Tibial artery (tissue), 4 donors: ENCODE data around the gene ETNK1.
"Not testable (repeated sequence)": the region's sequence is repeated elsewhere in the genome, so short reads cannot be mapped to it uniquely, and the experiment has no call there.

Experiments
- DNase-seq, 2 donors: peaks; one replicate each; pipeline ENCODE4 v3.0.0-alpha.2; 2019
- H3K27ac ChIP-seq, 2 donors: fragments of 200-600 bp; sonication (generic) in 1 of 2; 1 replicate in 1 of 2; 2 replicates in 1 of 2; pipeline ENCODE4 v1.5.1; 2018 to 2019; ENCODE audit warnings: mild to moderate bottlenecking in 1 of 2
- H3K27me3 ChIP-seq, 2 donors: fragments of 200-600 bp; sonication (generic) in 1 of 2; one replicate each; pipeline versions ENCODE4 v1.5.1 to v1.6.0; 2016 to 2019
- H3K36me3 ChIP-seq, 3 donors: fragments of 200-600 bp; sonication (generic) in 2 of 3; one replicate each; pipeline ENCODE4 v1.5.1; 2016 to 2019; ENCODE audit warnings: mild to moderate bottlenecking in 2 of 3
- H3K4me1 ChIP-seq, 4 donors: fragments of 200-600 bp; sonication (generic) in 2 of 4; 1 replicate in 3 of 4; 2 replicates in 1 of 4; pipeline ENCODE4 v1.5.1; 2016 to 2019
- H3K4me3 ChIP-seq, 2 donors: fragments of 200-600 bp; sonication (generic) in 1 of 2; 1 replicate in 1 of 2; 2 replicates in 1 of 2; pipeline ENCODE4 v1.5.1; 2018 to 2019; ENCODE audit warnings: mild to moderate bottlenecking in 2 of 2
- H3K9me3 ChIP-seq, 3 donors: fragments of 200-600 bp; sonication (generic) in 1 of 3; one replicate each; pipeline ENCODE4 v1.5.1; 2016 to 2019
- intact Hi-C: fragments of 100-400 bp; cut with DNase I; formaldehyde crosslinking; loops from one replicate; pipeline ENCODE4 v1.15.0; 2023; ENCODE audit warnings: low total_unique reads
- TF ChIP-seq, protein P1 (sequence below), 2 experiments: fragments of 200-600 bp in 1 of 2; fragments of 450-650 bp in 1 of 2; IDR thresholded peaks; one replicate each; pipeline ENCODE4 v1.5.1; 2017 to 2019; ENCODE audit warnings: antibody characterized with exemption in 2 of 2, mild to moderate bottlenecking in 1 of 2, moderate library complexity in 1 of 2

ETNK1 gene

DNA sequence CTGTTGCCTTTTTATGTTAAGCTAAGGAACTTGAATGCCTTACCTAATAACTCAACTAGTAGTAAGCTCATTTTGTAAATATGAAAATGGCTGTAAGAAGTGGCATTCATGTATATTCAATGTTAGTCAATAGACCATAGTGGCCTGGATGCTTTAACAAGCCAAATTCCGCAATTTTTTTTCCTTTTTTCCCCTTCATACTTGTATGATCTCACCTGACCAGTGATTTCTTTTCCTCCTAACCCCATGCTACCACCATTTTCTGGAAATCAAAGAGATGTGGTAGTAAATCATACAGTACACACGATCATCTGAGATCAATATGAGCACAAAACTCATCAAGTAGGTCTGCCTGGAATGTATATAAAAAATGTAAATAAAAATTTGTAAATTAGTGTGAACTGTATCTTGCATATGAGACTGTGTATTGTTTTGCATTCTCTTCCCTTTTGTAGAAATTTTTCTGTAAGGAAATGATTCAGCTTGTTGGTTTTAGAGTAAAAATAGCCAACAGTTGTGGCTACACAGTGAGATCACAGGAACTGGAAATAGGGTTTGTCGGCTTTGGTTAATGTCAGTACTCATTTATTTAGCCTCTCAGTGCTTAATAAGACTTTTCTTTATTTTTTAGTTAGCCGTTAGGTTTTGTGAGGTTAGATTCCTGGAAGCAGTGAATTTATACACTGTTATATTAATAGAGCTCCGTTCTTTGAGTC lies 62.5 kb downstream of the ETNK1 start:
- TF ChIP-seq, protein P1, sequence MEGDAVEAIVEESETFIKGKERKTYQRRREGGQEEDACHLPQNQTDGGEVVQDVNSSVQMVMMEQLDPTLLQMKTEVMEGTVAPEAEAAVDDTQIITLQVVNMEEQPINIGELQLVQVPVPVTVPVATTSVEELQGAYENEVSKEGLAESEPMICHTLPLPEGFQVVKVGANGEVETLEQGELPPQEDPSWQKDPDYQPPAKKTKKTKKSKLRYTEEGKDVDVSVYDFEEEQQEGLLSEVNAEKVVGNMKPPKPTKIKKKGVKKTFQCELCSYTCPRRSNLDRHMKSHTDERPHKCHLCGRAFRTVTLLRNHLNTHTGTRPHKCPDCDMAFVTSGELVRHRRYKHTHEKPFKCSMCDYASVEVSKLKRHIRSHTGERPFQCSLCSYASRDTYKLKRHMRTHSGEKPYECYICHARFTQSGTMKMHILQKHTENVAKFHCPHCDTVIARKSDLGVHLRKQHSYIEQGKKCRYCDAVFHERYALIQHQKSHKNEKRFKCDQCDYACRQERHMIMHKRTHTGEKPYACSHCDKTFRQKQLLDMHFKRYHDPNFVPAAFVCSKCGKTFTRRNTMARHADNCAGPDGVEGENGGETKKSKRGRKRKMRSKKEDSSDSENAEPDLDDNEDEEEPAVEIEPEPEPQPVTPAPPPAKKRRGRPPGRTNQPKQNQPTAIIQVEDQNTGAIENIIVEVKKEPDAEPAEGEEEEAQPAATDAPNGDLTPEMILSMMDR (IDR thresholded peaks at IDR 0.05), result no peak
- Histone ChIP-seq H3K36me3 (no peaks in the 10 kb centered on the region), H3K27me3 (no peaks in the 10 kb centered on the region), H3K27ac (peak overlapping the region; percentile 34 to 36), H3K9me3 (no peaks in the 10 kb centered on the region), H3K4me3 (no peak overlapping the region), H3K4me1 (peaks cover 0 to 34% (median 11%) of the 10 kb centered on the region in 4 donors)
- intact Hi-C loops, result no loop called here
- DNase-seq, result no peak

DNA sequence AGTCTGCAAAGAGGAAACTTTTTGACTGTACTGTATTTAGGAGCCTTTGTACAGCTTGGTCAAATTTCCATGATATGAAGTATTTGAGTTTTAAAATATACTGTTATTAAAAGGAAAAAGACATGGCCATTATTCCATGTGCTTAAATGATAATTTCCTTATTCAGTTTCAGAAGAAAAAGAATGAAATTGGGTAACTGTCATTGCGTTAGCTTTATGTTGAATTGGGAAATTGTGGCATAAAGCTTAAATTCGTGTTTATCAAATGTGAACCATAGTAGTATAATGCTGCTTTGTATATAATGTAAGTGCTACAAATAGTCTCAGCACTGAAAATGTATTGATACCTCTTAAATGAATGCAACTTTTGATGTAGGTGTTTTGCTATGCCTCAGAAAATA lies 64.9 kb downstream of the ETNK1 start:
- Histone ChIP-seq H3K9me3 (peaks cover 0 to 7% (median 0%) of the 10 kb centered on the region in 3 donors), H3K4me3 (no peak overlapping the region), H3K4me1 (peaks cover 0 to 29% (median 11%) of the 10 kb centered on the region in 4 donors), H3K36me3 (no peaks in the 10 kb centered on the region), H3K27ac (no peak overlapping the region), H3K27me3 (no peaks in the 10 kb centered on the region)
- intact Hi-C loops, result no loop called here
- TF ChIP-seq, protein P1 (IDR thresholded peaks at IDR 0.05), result no peak
- no peak for DNase-seq

DNA sequence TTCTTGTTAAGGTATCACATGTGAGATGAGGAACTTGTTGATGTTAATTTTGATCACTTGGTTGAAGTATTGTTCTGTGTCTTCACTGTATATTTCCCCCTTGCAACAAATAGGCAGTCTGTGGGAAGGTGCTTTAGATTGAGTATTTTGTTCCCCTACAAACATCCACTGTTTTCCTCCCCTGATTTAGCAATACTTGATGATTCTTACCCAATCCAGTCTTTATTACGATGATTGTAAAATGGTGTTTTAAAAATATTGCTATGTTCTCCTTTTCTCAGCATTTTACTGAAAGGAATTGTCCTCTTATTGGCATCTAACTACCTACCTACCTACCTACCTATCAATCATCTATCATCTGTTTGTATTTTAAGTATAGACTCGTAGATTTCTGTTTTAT lies 66.3 kb downstream of the ETNK1 start:
- peaks cover 0 to 23% (median 11%) of the 10 kb centered on the region in 4 donors for H3K4me1 ChIP-seq

DNA sequence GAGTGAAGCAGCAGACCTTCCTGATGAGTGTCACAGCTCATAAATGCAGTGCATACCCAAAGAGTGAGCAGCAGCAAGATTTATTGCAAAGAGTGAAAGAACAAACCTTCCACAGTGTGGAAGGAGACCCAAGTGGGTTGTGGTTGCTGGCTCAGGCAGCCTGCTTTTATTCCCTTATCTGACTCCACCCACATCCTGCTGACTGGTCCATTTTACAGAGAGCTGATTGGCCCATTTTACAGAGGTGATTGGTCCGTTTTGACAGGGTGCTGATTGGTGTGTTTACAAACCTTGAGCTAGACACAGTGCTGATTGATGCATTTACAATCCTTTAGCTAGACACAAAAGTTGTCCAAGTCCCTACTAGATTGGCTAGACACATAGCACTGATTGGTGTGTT lies 67.5 kb downstream of the ETNK1 start:
- H3K27me3 ChIP-seq, H3K27ac ChIP-seq, H3K4me3 ChIP-seq, H3K36me3 ChIP-seq, DNase-seq, H3K9me3 ChIP-seq, intact Hi-C loops: not testable (repeated sequence)
- peaks cover 0 to 11% (median 4%) of the 10 kb centered on the region in 4 donors for H3K4me1 ChIP-seq

More for the DNA sequence above, 66.3 kb downstream of the ETNK1 start:
- no peak overlapping the region for H3K27ac ChIP-seq
- intact Hi-C loops, result no loop called here
- TF ChIP-seq, protein P1 (IDR thresholded peaks at IDR 0.05), result no peak
- DNase-seq, result no peak
- no peaks in the 10 kb centered on the region for H3K27me3 ChIP-seq
- H3K9me3 ChIP-seq, result peaks cover 0 to 7% (median 0%) of the 10 kb centered on the region in 3 donors
- no peaks in the 10 kb centered on the region for H3K36me3 ChIP-seq
- no peak overlapping the region for H3K4me3 ChIP-seq

DNA sequence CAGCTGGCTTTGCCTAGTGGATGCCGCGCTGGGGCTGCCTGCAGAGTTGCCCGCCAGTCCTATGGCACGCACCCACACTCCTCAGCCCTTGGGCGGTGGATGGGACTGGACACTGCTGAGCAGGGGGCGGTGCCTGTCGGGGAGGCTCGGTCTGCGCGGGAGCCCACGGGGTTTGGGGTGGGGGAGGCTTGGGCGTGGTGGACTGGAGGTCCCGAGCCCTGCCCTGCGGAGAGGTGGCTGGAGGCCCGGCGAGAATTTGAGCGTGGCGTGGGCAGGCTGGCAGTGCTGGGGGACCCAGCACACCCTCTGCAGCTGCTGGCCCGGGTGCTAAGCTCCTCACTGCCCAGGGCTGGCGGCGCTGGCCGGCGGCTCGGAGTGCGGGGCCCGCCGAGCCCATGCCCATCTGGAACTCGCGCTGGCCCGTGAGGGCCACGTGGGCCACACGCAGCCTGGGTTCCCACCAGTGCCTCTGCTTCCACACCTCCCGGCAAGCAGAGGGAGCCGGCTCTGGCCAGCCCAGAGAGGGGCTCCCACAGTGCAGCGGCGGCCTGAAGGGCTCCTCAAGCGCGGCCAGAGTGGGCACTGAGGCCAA lies 68.1 kb downstream of the ETNK1 start:
- TF ChIP-seq, protein P1 (IDR thresholded peaks at IDR 0.05), result no peak
- intact Hi-C loops, result no loop called here
- Histone ChIP-seq H3K27ac (no peak overlapping the region), H3K4me3 (no peak overlapping the region), H3K27me3 (no peaks in the 10 kb centered on the region), H3K4me1 (peaks cover 0 to 5% (median under 1%) of the 10 kb centered on the region in 4 donors), H3K36me3 (no peaks in the 10 kb centered on the region), H3K9me3 (peaks cover 0 to 7% (median 0%) of the 10 kb centered on the region in 3 donors)
- no peak for DNase-seq

DNA sequence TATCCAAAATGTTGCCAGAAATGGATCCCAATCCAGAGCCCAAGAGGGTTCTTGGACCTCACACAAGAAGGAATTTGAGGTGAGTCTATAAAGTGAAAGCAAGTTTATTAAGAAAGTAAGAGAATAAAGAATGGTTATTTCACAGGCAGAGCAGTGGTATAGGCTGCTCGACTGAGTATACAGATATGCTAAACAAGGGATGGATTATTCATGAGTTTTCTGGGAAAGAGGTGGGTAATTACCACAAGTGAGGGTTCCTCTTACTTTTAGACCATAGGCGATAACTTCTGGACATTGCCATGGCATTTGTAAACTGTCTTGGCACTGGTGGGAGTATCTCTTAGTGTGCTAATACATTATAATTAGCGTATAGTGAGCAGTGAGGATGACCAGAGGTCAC lies 73.6 kb downstream of the ETNK1 start:
- no peaks in the 10 kb centered on the region for H3K9me3 ChIP-seq
- no peaks in the 10 kb centered on the region for H3K4me1 ChIP-seq
- H3K27ac ChIP-seq, result no peak overlapping the region
- no peak for DNase-seq
- no peaks in the 10 kb centered on the region for H3K27me3 ChIP-seq
- H3K36me3 ChIP-seq, result no peaks in the 10 kb centered on the region
- intact Hi-C loops, result no loop called here
- H3K4me3 ChIP-seq, result no peak overlapping the region
- TF ChIP-seq, protein P1 (IDR thresholded peaks at IDR 0.05), result no peak

DNA sequence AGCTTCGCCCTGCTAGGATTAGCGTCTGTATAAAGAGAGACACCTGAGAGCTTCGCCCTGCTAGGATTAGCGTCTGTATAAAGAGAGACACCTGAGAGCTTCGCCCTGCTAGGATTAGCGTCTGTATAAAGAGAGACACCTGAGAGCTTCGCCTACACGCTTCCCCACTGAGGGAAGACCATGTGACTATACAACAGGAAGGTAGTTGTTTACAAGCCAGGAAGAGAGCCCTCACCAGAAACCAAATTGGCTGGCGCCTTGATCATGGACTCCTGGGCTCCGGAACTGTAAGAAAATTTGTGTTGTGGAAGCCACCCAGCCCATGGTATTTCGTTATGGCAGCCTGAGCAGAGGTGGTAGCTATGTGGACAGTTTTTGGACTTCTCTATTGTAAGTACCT lies 74.7 kb downstream of the ETNK1 start:
- DNase-seq, H3K4me1 ChIP-seq, H3K27ac ChIP-seq, H3K9me3 ChIP-seq, H3K36me3 ChIP-seq, H3K27me3 ChIP-seq, H3K4me3 ChIP-seq, intact Hi-C loops: not testable (repeated sequence)
